AG04449 (cell line): Measurements from ENCODE around the gene POLR3K.
A peak's percentile ranks its signal among the peaks of the same experiment; 100 is the strongest.
"Not testable (repeated sequence)": the region's sequence is repeated elsewhere in the genome, so short reads cannot be mapped to it uniquely, and the experiment has no call there.

Experiments
- CTCF ChIA-PET: fragments of 350-600 bp; formaldehyde crosslinking; extraction: SDS; loops from one replicate; lab custom pipeline; 2021; ENCODE audit warnings: antibody characterized with exemption; lab: Yijun Ruan, JAX
- POLR2A ChIA-PET: fragments of 400-600, 350-600 bp; formaldehyde crosslinking; extraction: SDS; loops from one replicate; lab custom pipeline; 2020; ENCODE audit warnings: antibody characterized with exemption, inconsistent platforms; lab: Yijun Ruan, JAX
- DNase-seq: peaks from one replicate; pipeline ENCODE4 v3.0.0-alpha.2; 2010; ENCODE audit warnings: low read depth, low spot score
- H3K4me3 ChIP-seq: 2 replicates; pipeline ENCODE4 v1.5.1; 2011; ENCODE audit warnings: low read depth, mild to moderate bottlenecking, control low read depth, low read length
- TF ChIP-seq, protein P1 (sequence below): IDR thresholded peaks from one replicate; pipeline ENCODE4 v1.5.1; 2011; ENCODE audit warnings: mild to moderate bottlenecking, moderate library complexity, low read length, control low read depth, inconsistent platforms; ENCODE audit not compliant: insufficient read depth; ENCODE audit errors: missing control alignments

The POLR3K gene

DNA sequence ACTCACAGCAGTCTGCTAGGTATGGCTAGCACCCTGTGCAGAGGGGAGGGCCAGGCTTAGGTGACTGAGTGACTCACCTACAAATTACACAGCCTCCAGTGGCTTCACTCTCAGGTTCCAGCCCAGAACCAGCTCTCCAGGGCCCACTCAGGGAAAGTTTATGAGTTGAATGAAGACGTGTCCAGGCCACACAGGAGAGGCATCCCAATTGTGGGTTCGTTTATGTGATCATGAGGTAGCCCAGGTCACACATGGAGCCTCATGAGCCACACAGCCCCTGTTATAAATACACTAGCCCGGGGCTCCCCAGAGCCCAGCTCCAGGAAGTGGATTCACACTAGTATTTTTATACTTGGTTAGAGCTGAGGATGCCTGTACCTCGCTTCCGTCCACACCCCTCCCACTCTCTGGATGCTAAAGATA, 27.5 kb downstream of the POLR3K start:
- POLR2A ChIA-PET, CTCF ChIA-PET, DNase-seq, H3K4me3 ChIP-seq: not testable (repeated sequence)

GRCh38 chr16:24151-24550, 29.3 kb downstream of the POLR3K start:
- DNase-seq, H3K4me3 ChIP-seq, POLR2A ChIA-PET, CTCF ChIA-PET: not testable (repeated sequence)

DNA sequence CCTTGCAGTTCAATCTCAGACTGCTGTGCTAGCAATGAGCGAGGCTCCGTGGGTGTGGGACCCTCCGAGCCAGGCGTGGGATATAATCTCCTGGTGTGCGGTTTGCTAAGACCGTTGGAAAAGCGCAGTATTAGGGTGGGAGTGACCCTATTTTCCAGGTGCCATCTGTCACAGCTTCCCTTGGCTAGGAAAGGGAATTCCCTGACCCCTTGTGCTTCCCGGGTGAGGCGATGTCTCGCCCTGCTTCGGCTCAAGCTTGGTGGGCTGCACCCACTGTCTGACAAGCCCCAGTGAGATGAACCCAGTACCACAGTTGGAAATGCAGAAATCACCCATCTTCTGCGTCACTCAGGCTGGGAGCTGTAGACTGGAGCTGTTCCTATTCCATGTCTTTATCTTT, 32.5 kb downstream of the POLR3K start:
- POLR2A ChIA-PET, CTCF ChIA-PET, DNase-seq, H3K4me3 ChIP-seq: not testable (repeated sequence)

GRCh38 chr16:17062-17765, 36.2 kb downstream of the POLR3K start:
- POLR2A ChIA-PET, DNase-seq, CTCF ChIA-PET, H3K4me3 ChIP-seq: not testable (repeated sequence)

GRCh38 chr16:10772-11171, 42.6 kb downstream of the POLR3K start:
- H3K4me3 ChIP-seq, POLR2A ChIA-PET, CTCF ChIA-PET, DNase-seq: not testable (repeated sequence)
- TF ChIP-seq, protein P1, sequence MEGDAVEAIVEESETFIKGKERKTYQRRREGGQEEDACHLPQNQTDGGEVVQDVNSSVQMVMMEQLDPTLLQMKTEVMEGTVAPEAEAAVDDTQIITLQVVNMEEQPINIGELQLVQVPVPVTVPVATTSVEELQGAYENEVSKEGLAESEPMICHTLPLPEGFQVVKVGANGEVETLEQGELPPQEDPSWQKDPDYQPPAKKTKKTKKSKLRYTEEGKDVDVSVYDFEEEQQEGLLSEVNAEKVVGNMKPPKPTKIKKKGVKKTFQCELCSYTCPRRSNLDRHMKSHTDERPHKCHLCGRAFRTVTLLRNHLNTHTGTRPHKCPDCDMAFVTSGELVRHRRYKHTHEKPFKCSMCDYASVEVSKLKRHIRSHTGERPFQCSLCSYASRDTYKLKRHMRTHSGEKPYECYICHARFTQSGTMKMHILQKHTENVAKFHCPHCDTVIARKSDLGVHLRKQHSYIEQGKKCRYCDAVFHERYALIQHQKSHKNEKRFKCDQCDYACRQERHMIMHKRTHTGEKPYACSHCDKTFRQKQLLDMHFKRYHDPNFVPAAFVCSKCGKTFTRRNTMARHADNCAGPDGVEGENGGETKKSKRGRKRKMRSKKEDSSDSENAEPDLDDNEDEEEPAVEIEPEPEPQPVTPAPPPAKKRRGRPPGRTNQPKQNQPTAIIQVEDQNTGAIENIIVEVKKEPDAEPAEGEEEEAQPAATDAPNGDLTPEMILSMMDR = peak; percentile 38

GRCh38 chr16:9903-10665, 43.3 kb downstream of the POLR3K start:
- ChIA-PET POLR2A (no interaction called here), CTCF (no interaction called here)
- peak overlapping the region; percentile 46 for H3K4me3 ChIP-seq
- DNase-seq = no peak
- TF ChIP-seq, protein P1 = no peak
